Common myeloid progenitor, CD34-positive (primary cell): ENCODE results near the gene SH3TC1.

ENCODE experiments used
- CTCF ChIA-PET: fragments of 350-600 bp; sonication (Branson Sonifier 250); formaldehyde crosslinking; loops from one replicate; lab custom pipeline; 2021; ENCODE audit warnings: antibody characterized with exemption; lab: Charles Lee
- POLR2A ChIA-PET: fragments of 350-600 bp; sonication (Branson Sonifier 250); formaldehyde crosslinking; loops from one replicate; lab custom pipeline; 2021; ENCODE audit warnings: antibody characterized with exemption; lab: Charles Lee
- DNase-seq, 3 donors: peaks; one replicate each; pipeline versions ENCODE4 v3.0.0 to v3.0.0-alpha.2; 2013
- H3K27ac ChIP-seq, 2 experiments: 1 replicate in 1 of 2; 2 replicates in 1 of 2; pipeline ENCODE4 v1.7.0; 2013; ENCODE audit warnings: inconsistent platforms in 2 of 2, low read length in 2 of 2, mild to moderate bottlenecking in 2 of 2, low read depth in 1 of 2, moderate library complexity in 1 of 2; ENCODE audit not compliant: severe bottlenecking in 2 of 2, insufficient read depth in 1 of 2, poor library complexity in 1 of 2
- H3K27me3 ChIP-seq, 5 experiments: replicated peaks in 2 of 5; 1 replicate in 3 of 5; 2 replicates in 2 of 5; pipeline versions ENCODE4 v1.6.1 to v1.7.0; 2013; ENCODE audit warnings: low read length in 4 of 5, mild to moderate bottlenecking in 2 of 5, moderate library complexity in 2 of 5, inconsistent platforms in 1 of 5; ENCODE audit not compliant: insufficient read depth in 5 of 5, control insufficient read depth in 4 of 5
- H3K36me3 ChIP-seq, 4 experiments: 1 replicate in 2 of 4; 2 replicates in 2 of 4; pipeline versions ENCODE4 v1.6.1 to v1.7.0; 2013; ENCODE audit warnings: low read length in 3 of 4, control low read depth in 1 of 4, mild to moderate bottlenecking in 1 of 4; ENCODE audit not compliant: control insufficient read depth in 4 of 4, insufficient read depth in 4 of 4
- H3K4me1 ChIP-seq, 4 experiments: 1 replicate in 3 of 4; 2 replicates in 1 of 4; pipeline versions ENCODE4 v1.6.1 to v1.7.1; 2013; ENCODE audit warnings: low read length in 3 of 4, mild to moderate bottlenecking in 3 of 4, control low read depth in 1 of 4, inconsistent platforms in 1 of 4, moderate library complexity in 1 of 4; ENCODE audit not compliant: control insufficient read depth in 4 of 4, insufficient read depth in 4 of 4; ENCODE audit errors: control extremely low read depth in 1 of 4
- H3K4me3 ChIP-seq, 7 experiments: 1 replicate in 4 of 7; 2 replicates in 3 of 7; pipeline versions ENCODE4 v1.5.1 to v1.7.0; 2013; ENCODE audit warnings: mild to moderate bottlenecking in 7 of 7, low read length in 6 of 7, moderate library complexity in 6 of 7, inconsistent platforms in 2 of 7, low read depth in 2 of 7, control low read depth in 1 of 7; ENCODE audit not compliant: insufficient read depth in 4 of 7, control insufficient read depth in 1 of 7; ENCODE audit errors: extremely low read depth in 1 of 7
- H3K9me3 ChIP-seq, 5 experiments: 1 replicate in 4 of 5; 2 replicates in 1 of 5; pipeline versions ENCODE4 v1.6.1 to v1.7.1; 2013; ENCODE audit warnings: low read length in 4 of 5, mild to moderate bottlenecking in 2 of 5, inconsistent platforms in 1 of 5, low read depth in 1 of 5, moderate library complexity in 1 of 5; ENCODE audit not compliant: control insufficient read depth in 4 of 5, insufficient read depth in 2 of 5; ENCODE audit errors: control extremely low read depth in 1 of 5
- WGBS: methylation state at CpG from one replicate; pipeline ENCODE4 v1.1.5; 2013; ENCODE audit not compliant: insufficient coverage; 5-methylcytosine and 5-hydroxymethylcytosine counted together

The SH3TC1 gene

GRCh38 chr4:8258552-8259212 is 59.6 kb downstream of the SH3TC1 start:
- H3K4me3 ChIP-seq = peak overlapping the region in 1 of 7 experiments; percentile 35

GRCh38 chr4:8259743-8260430 is 60.8 kb downstream of the SH3TC1 start:
- H3K36me3 ChIP-seq = no peaks in the 10 kb centered on the region
- no peak overlapping the region for H3K27ac ChIP-seq
- no peaks in the 10 kb centered on the region for H3K27me3 ChIP-seq
- H3K4me3 ChIP-seq = no peak overlapping the region
- DNase-seq = no peak
- no peaks in the 10 kb centered on the region for H3K9me3 ChIP-seq
- ChIA-PET POLR2A (no interaction called here), CTCF (no interaction called here)
- WGBS = 90% methylated on average over 5 of the region's 11 CpGs
- H3K4me1 ChIP-seq = peaks cover 0 to 57% (median 51%) of the 10 kb centered on the region in 4 experiments

More at GRCh38 chr4:8258552-8259212, 59.6 kb downstream of the SH3TC1 start:
- Histone ChIP-seq H3K36me3 (no peaks in the 10 kb centered on the region), H3K4me1 (peaks cover 0 to 56% (median 51%) of the 10 kb centered on the region in 4 experiments), H3K27ac (no peak overlapping the region), H3K27me3 (no peaks in the 10 kb centered on the region), H3K9me3 (no peaks in the 10 kb centered on the region)
- WGBS = 43% methylated on average over 3 of the region's 13 CpGs
- ChIA-PET POLR2A (no interaction called here), CTCF (interaction anchor here (1.0 to 1.6 kb wide), 3 partner anchors 8 to 19 kb away, joined by 3 to 7 read pairs (median 3); no protein-coding TSS in a partner anchor)
- DNase-seq = peak in 2 of 3 donors; percentile 73 to 75

DNA sequence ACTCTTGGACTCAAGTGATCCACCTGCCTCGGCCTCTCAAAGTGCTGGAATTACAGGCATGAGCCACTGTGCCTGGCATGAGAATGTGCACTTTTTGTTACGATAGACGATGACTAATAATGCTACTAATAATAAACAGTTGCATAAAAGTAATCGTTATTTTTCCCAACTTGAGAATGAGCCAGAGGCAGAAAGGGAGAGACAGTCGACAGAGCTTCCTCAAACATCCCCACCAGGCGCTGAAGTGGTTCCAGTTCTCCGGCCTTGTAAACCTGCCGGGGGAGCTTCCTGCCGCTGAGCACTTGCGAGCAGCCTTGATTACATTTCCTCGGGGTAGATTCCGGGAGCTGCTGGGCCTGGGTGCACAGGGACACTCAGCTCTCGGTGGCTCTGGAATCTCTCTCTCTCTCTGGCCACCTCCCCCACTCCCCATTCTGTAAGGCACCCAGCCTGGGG is 61.6 kb downstream of the SH3TC1 start:
- 67% methylated on average over 10 of the region's 13 CpGs for WGBS
- POLR2A ChIA-PET = no interaction called here
- peaks cover 0 to 58% (median 52%) of the 10 kb centered on the region in 4 experiments for H3K4me1 ChIP-seq
- CTCF ChIA-PET = interaction anchor here (1.3 to 2.4 kb wide), 3 partner anchors 11 to 148 kb away, joined by 3 to 9 read pairs (median 5); no protein-coding TSS in a partner anchor
- H3K36me3 ChIP-seq = no peaks in the 10 kb centered on the region
- H3K9me3 ChIP-seq = no peaks in the 10 kb centered on the region
- H3K27me3 ChIP-seq = no peaks in the 10 kb centered on the region
- DNase-seq = peak in 1 of 3 donors; percentile 34
- no peak overlapping the region for H3K4me3 ChIP-seq
- no peak overlapping the region for H3K27ac ChIP-seq

DNA sequence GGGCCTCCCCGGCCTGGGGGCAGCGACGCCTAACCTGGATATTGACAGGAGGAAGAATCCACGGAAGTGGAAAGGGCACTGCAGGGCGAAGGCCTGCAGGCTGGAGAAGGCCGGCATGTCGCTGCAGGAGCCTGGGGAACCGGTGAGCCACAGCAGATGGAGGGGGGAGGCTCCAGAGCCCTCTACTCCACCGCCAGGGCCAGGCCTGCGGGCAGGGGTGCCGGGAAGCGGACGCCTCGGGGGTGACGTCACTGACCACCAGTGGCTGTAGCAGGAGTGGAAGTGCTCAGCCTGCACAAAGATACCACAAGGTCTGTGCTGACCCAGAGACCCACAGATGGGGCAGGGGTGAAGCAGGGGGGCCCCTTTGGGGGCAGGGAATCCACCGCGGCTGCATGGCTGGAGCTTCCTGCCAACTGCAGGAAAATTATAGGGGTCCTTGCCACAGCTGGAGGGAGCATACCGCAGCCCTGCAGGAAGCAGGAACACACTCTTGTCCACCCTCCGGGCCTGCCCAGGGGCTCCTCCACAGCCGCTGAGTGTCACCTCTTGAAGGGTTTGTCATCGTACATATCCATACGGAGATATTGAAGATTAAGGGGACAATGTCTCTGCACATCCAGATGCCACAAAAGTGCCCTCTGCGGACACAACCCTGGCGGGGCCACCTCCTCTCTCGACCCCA is 62.9 kb downstream of the SH3TC1 start:
- H3K4me3 ChIP-seq = peak overlapping the region in 1 of 7 experiments; percentile 13
- 35% methylated on average over 21 of the region's 25 CpGs for WGBS
- no peaks in the 10 kb centered on the region for H3K9me3 ChIP-seq
- no peaks in the 10 kb centered on the region for H3K36me3 ChIP-seq
- ChIA-PET POLR2A (interaction anchor here (1.3 kb wide), 1 partner anchor 11 kb away, joined by 3 read pairs; no protein-coding TSS in a partner anchor), CTCF (interaction anchor here (0.8 to 2.4 kb wide), 7 partner anchors 9 to 147 kb away, joined by 3 to 9 read pairs (median 3); no protein-coding TSS in a partner anchor)
- peaks cover 0 to 59% (median 53%) of the 10 kb centered on the region in 4 experiments for H3K4me1 ChIP-seq
- peak; percentile 73 to 94 (median 94) for DNase-seq
- no peak overlapping the region for H3K27ac ChIP-seq
- H3K27me3 ChIP-seq = no peaks in the 10 kb centered on the region

DNA sequence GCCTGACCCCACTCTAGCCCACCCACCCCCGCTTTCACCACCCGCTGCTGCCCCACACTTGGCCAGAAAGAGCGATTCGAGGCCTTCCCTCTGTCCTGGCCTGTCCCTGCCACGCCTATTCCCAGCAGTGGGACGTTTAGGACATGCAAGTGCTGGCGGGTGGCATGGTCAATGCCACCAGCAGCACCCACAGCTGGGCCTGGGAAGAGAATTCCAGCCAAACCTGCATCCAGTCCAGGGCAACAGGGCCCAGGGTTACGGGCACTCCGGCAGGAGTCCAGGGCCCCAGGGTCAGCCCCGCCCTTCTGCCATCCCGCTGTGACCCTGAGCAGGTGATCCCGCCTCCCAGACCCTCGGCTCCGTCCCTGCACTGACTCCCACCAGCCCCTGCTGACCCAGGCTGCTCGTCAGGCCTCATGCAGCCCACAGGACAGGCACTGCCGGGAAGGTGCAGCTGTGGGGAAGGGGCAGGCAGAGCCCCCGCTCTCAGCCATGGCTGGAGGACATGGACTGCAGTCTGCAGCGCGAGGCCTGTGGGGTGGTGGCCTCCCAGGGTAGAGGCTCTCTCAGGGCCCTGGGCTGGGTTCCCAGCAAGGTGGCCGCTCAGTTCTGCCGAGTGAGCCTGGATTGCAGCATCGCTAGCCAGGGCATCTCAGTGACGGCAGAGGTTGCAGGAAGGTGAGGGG is 63.7 kb downstream of the SH3TC1 start:
- CTCF ChIA-PET = interaction anchor here (1.1 to 2.4 kb wide), 3 partner anchors 25 to 146 kb away, joined by 3 to 9 read pairs (median 4); no protein-coding TSS in a partner anchor
- H3K36me3 ChIP-seq = no peaks in the 10 kb centered on the region
- H3K4me3 ChIP-seq = no peak overlapping the region
- POLR2A ChIA-PET = interaction anchor here (1.3 kb wide), 1 partner anchor 10 kb away, joined by 3 read pairs; no protein-coding TSS in a partner anchor
- H3K4me1 ChIP-seq = peaks cover 0 to 63% (median 57%) of the 10 kb centered on the region in 4 experiments
- no peak overlapping the region for H3K27ac ChIP-seq
- DNase-seq = no peak
- H3K9me3 ChIP-seq = no peaks in the 10 kb centered on the region
- no peaks in the 10 kb centered on the region for H3K27me3 ChIP-seq
- 89% methylated on average over 21 of the region's 23 CpGs for WGBS

DNA sequence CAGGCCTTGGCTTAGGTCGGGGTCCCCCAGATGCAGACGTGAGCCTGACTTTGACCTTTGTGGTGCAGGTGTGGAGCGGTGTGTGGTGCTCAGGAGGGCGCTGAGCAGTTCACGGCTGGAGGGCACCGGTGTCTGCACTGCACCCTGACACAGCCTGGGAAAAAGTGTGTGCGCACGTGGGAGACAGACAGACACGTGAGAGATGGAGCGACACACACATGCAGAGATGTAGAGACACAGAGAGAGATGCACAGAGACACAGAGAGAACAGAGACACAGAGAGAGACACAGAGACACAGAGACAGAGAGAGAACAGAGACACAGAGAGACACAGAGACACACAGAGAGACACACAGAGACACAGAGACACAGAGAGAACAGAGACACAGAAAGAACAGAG is 64.3 kb downstream of the SH3TC1 start:
- H3K9me3 ChIP-seq = no peaks in the 10 kb centered on the region
- ChIA-PET POLR2A (no interaction called here), CTCF (no interaction called here)
- no peak overlapping the region for H3K27ac ChIP-seq
- no peak overlapping the region for H3K4me3 ChIP-seq
- no peaks in the 10 kb centered on the region for H3K36me3 ChIP-seq
- no peak for DNase-seq
- WGBS = 90% methylated on average over 5 of the region's 10 CpGs
- peaks cover 0 to 57% (median 51%) of the 10 kb centered on the region in 4 experiments for H3K4me1 ChIP-seq
- H3K27me3 ChIP-seq = no peaks in the 10 kb centered on the region
